A673 (cell line): ENCODE measurements around the gene BTBD9. TPM values are rescaled to one million over a fixed set of nuclear protein-coding genes. Genes with fewer than 3 reads are reported as not detected.

ENCODE experiments used
- BruUV-seq: library from RNA; stranded (reverse); fragments of 400-500 nt; replicated peaks from 2 replicates; lab custom pipeline; 2021; lab: Mats Ljungman, UMichigan
- CTCF ChIA-PET: fragments of 300-600 bp; sonication (Branson Sonifier 250); formaldehyde crosslinking; loops from one replicate; lab custom pipeline; 2022; ENCODE audit warnings: antibody characterized with exemption; lab: Charles Lee
- POLR2A ChIA-PET: fragments of 300-600 bp; sonication (Branson Sonifier 250); formaldehyde crosslinking; loops from one replicate; lab custom pipeline; 2022; ENCODE audit warnings: antibody characterized with exemption; ENCODE audit not compliant: low non-redundant PET; lab: Charles Lee
- DNase-seq: peaks from one replicate; pipeline ENCODE4 v3.0.0-alpha.2; 2015; ENCODE audit warnings: low spot score
- H3K27ac ChIP-seq: fragments of 200-600 bp; sonication (generic); 2 replicates; pipeline ENCODE4 v1.5.1; 2016; ENCODE audit warnings: mixed run types, low read depth, mild to moderate bottlenecking, mixed read lengths, antibody characterized with exemption, low read length; ENCODE audit not compliant: poor library complexity, severe bottlenecking
- H3K27me3 ChIP-seq: fragments of 200-600 bp; sonication (generic); replicated peaks from 2 replicates; pipeline ENCODE4 v1.6.1; 2017; ENCODE audit warnings: mixed run types, low read depth, mild to moderate bottlenecking, mixed read lengths, antibody characterized with exemption, low read length; ENCODE audit not compliant: insufficient read depth, poor library complexity
- H3K36me3 ChIP-seq: fragments of 200-600 bp; sonication (generic); 2 replicates; pipeline ENCODE4 v1.6.1; 2016; ENCODE audit warnings: mixed run types, mild to moderate bottlenecking, mixed read lengths, antibody characterized with exemption, low read length; ENCODE audit not compliant: insufficient read depth, poor library complexity, severe bottlenecking
- H3K4me1 ChIP-seq: fragments of 200-600 bp; sonication (generic); 2 replicates; pipeline ENCODE4 v1.6.1; 2017; ENCODE audit warnings: mixed run types, mild to moderate bottlenecking, mixed read lengths, antibody characterized with exemption, low read length; ENCODE audit not compliant: insufficient read depth, poor library complexity, severe bottlenecking
- H3K4me3 ChIP-seq: fragments of 200-600 bp; sonication (generic); 2 replicates; pipeline ENCODE4 v1.5.1; 2016; ENCODE audit warnings: low read depth, mixed run types, mild to moderate bottlenecking, mixed read lengths, low read length; ENCODE audit not compliant: poor library complexity, severe bottlenecking
- H3K9me3 ChIP-seq: fragments of 200-600 bp; sonication (generic); 2 replicates; pipeline ENCODE4 v1.6.1; 2016; ENCODE audit warnings: mixed run types, low read depth, mild to moderate bottlenecking, mixed read lengths, antibody characterized with exemption, low read length; ENCODE audit not compliant: poor library complexity, severe bottlenecking
- EZH2 ChIP-seq: fragments of 200-600 bp; sonication (generic); IDR thresholded peaks from 2 replicates; pipeline ENCODE4 v1.6.1; 2017; ENCODE audit warnings: borderline replicate concordance, low read depth, mild to moderate bottlenecking, mixed read lengths, antibody characterized with exemption, low read length; ENCODE audit not compliant: poor library complexity, severe bottlenecking
- intact Hi-C: fragments of 100-400 bp; cut with micrococcal nuclease; formaldehyde crosslinking; loops from one replicate; pipeline ENCODE4 v1.10.0; 2022; ENCODE audit not compliant: unreplicated experiment
- total RNA-seq: library from RNA; stranded (reverse); gene quantifications from 2 replicates; pipeline ENCODE4 v1.2.3, GENCODE V29; 2021
- TF ChIP-seq, protein P1 (sequence below): fragments of 300-800, 200-600 bp; sonication (generic); conservative IDR thresholded peaks from 2 replicates; pipeline ENCODE4 v1.5.1; 2017; ENCODE audit warnings: low read depth, mild to moderate bottlenecking, antibody characterized with exemption, low read length, moderate library complexity, mixed read lengths

Gene BTBD9
- total RNA-seq, 1 experiment from 2014 or later, result 8.0 TPM

DNA sequence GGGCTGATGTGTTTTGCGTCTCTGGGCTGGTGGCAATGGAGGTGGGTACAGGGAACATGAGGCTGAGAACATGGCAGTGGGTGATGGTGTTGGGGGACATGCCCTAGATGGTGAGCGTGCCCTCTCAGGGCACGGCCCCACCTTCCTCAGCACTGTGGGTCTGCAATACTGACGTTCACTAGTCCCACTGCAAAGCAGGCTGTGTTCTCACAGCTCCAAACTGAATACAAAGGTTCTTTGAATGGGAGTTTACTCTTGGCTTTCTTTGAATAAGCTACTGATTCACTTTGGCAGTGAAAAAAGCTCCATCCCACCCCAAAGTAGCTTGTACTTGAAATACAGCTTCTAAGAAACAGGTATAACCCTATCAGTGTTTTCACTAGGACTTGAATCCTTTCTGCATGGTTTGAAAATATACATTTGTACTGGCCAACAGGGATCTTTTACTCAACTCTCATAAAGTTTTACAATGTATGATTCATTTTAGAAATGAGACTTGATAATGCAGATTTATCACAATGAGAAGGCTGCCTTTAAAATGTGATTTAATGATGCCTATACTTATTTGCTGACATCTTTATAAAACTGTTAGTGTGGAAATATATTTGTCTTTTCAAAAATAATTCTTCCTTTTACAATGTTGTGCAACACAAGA, 419.5 kb downstream of the BTBD9 start:
- Histone ChIP-seq H3K4me1 (no peaks in the 10 kb centered on the region), H3K9me3 (no peaks in the 10 kb centered on the region), H3K36me3 (no peaks in the 10 kb centered on the region), H3K27me3 (no peaks in the 10 kb centered on the region), H3K4me3 (no peak overlapping the region), H3K27ac (no peak overlapping the region)
- CTCF ChIA-PET, result no interaction called here
- TF ChIP-seq, protein P1, sequence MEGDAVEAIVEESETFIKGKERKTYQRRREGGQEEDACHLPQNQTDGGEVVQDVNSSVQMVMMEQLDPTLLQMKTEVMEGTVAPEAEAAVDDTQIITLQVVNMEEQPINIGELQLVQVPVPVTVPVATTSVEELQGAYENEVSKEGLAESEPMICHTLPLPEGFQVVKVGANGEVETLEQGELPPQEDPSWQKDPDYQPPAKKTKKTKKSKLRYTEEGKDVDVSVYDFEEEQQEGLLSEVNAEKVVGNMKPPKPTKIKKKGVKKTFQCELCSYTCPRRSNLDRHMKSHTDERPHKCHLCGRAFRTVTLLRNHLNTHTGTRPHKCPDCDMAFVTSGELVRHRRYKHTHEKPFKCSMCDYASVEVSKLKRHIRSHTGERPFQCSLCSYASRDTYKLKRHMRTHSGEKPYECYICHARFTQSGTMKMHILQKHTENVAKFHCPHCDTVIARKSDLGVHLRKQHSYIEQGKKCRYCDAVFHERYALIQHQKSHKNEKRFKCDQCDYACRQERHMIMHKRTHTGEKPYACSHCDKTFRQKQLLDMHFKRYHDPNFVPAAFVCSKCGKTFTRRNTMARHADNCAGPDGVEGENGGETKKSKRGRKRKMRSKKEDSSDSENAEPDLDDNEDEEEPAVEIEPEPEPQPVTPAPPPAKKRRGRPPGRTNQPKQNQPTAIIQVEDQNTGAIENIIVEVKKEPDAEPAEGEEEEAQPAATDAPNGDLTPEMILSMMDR, result no peak
- no peak for TF ChIP-seq EZH2
- intact Hi-C loops, result no loop called here
- no peak for DNase-seq
- no TSS peak for BruUV-seq
- POLR2A ChIA-PET, result no interaction called here

DNA sequence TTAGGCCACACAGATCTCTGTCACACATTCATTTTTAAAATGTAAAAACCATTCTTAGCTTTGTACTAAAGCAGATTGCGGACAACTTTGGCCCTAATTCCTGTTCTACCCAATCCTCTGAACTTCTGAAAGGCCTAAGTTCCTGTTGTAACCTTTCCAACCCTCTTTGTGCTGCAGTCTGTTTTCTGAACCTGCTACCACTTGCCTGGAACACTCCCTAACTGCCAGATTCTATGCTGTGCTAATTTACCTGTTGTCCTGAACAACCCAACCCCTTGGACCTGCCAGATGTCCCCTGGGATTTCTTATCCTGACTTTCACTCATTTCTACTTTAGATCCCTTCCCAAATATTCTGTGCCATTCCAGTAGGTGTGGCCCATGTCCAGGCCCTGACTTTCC, 421.5 kb downstream of the BTBD9 start:
- ChIA-PET CTCF (no interaction called here), POLR2A (interaction anchor here (0.6 kb wide), 1 partner anchor 187 kb away, joined by 3 read pairs; no protein-coding TSS in a partner anchor)
- Histone ChIP-seq H3K4me3 (no peak overlapping the region), H3K36me3 (no peaks in the 10 kb centered on the region), H3K27me3 (no peaks in the 10 kb centered on the region), H3K27ac (no peak overlapping the region), H3K4me1 (peaks cover 4% of the 10 kb centered on the region), H3K9me3 (no peaks in the 10 kb centered on the region)
- intact Hi-C loops, result no loop called here
- no TSS peak for BruUV-seq
- DNase-seq, result no peak
- TF ChIP-seq, protein P1, result no peak
- TF ChIP-seq EZH2, result no peak

DNA sequence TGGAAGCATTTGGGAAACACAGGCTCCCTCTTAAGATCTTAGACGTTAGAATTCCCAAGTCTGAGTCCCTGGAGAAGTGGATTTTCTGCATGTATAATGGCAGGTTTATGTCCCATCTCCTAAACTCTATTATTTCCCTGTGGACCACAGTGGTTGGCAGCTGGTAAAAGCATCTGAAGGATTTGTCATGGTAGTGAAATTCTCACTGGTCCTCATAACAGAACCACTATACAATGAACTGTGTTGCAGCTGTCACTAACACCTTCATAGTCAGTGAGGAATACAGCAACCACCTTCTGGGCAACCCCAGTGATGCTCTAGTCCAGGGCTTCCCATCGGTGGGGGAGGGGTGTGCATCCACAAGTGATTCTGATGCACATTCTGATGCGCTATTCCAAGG, 423.3 kb downstream of the BTBD9 start:
- intact Hi-C loops, result no loop called here
- no peak overlapping the region for H3K27ac ChIP-seq
- no peak for DNase-seq
- POLR2A ChIA-PET, result no interaction called here
- H3K36me3 ChIP-seq, result no peaks in the 10 kb centered on the region
- no peaks in the 10 kb centered on the region for H3K9me3 ChIP-seq
- H3K4me3 ChIP-seq, result no peak overlapping the region
- CTCF ChIA-PET, result no interaction called here
- BruUV-seq, result no TSS peak
- TF ChIP-seq EZH2, result no peak
- TF ChIP-seq, protein P1, result no peak
- H3K27me3 ChIP-seq, result no peaks in the 10 kb centered on the region
- peaks cover 18% of the 10 kb centered on the region for H3K4me1 ChIP-seq
